D341Med (cell line): ENCODE data around the gene FRMPD2.

Experiments used
- DNase-seq: peaks from one replicate; pipeline ENCODE4 v3.0.0; 2012; ENCODE audit warnings: low spot score

Gene FRMPD2, protein sequence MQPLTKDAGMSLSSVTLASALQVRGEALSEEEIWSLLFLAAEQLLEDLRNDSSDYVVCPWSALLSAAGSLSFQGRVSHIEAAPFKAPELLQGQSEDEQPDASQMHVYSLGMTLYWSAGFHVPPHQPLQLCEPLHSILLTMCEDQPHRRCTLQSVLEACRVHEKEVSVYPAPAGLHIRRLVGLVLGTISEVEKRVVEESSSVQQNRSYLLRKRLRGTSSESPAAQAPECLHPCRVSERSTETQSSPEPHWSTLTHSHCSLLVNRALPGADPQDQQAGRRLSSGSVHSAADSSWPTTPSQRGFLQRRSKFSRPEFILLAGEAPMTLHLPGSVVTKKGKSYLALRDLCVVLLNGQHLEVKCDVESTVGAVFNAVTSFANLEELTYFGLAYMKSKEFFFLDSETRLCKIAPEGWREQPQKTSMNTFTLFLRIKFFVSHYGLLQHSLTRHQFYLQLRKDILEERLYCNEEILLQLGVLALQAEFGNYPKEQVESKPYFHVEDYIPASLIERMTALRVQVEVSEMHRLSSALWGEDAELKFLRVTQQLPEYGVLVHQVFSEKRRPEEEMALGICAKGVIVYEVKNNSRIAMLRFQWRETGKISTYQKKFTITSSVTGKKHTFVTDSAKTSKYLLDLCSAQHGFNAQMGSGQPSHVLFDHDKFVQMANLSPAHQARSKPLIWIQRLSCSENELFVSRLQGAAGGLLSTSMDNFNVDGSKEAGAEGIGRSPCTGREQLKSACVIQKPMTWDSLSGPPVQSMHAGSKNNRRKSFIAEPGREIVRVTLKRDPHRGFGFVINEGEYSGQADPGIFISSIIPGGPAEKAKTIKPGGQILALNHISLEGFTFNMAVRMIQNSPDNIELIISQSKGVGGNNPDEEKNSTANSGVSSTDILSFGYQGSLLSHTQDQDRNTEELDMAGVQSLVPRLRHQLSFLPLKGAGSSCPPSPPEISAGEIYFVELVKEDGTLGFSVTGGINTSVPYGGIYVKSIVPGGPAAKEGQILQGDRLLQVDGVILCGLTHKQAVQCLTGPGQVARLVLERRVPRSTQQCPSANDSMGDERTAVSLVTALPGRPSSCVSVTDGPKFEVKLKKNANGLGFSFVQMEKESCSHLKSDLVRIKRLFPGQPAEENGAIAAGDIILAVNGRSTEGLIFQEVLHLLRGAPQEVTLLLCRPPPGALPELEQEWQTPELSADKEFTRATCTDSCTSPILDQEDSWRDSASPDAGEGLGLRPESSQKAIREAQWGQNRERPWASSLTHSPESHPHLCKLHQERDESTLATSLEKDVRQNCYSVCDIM (N-terminal part only)

DNA sequence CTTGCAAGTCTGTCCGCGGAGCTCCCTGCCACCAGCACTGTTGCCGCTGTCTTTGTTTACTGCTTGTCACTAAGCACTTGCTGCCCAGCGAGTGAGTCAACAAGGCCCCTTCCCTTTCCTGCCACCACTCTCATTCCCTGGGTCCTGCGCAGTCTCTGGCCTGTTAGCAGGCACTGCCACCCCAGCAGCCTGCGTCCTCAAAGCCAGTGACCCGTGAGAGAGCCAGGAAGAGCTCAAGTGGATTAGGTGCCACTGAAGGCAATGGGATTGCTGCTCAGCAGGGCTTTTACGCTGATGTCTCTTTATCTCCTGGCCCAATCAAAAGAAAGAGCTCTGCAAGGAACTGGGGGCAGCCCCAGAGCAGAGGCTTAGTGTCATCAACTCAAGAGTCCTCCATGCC is at the start of gene FRMPD2:
TSS of gene FRMPD2 (minus strand) at position 61 of the 400 bp plus-strand sequence. CDS start 129 bp downstream, outside the sequence.
- peak; percentile 83 for DNase-seq

DNA sequence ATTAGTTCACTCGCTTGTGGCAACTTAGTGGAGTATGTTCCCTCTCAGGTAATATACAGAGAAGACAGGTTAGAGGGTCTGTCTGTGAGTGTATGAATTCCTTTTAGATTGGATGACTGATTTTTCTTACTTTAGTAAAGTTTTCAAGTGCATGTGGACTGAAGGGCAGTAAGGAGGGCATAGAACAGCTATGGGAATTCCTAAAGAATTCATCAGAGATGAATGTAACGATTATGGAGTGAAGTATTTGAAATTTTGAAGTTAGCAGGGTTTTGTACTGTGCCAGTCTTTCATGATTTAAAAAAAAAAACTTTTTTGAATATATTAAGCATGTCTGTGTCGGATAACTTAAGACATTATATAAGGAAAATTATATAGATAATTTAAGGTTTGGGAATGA is 47.5 kb upstream of the FRMPD2 start:
- DNase-seq: no peak

DNA sequence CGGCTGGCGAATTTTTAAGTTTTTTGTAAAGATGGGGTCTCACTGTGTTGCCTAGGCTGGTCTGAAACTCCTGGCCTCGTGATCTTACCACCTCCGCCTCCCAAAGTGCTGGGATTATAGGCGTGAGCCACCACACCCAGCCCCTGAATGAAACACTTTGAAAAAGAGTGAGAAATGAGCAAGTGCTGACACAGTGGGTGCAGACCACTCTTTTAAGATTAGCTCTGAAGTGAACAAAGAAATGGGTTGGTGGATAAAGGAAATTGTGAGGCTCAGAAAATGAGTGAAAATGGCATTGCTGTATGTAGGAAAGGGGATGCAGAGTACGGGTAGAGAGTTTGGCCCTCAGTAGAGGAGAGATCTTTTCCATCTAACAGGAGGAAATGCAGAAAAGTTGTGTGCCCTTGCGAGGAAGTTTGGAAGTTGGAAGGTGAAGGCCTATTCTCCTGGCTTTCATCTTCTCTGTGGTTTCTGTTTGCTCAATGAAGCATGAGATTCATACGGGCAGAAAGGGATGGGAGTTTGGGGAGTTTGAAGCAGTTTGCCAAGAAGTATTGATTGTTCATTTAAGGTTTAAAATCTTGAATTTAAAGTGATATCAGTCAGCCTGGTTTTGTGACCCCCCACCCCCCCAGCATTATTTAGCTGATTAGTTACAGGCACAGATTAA is 43.0 kb upstream of the FRMPD2 start:
- no peak for DNase-seq

DNA sequence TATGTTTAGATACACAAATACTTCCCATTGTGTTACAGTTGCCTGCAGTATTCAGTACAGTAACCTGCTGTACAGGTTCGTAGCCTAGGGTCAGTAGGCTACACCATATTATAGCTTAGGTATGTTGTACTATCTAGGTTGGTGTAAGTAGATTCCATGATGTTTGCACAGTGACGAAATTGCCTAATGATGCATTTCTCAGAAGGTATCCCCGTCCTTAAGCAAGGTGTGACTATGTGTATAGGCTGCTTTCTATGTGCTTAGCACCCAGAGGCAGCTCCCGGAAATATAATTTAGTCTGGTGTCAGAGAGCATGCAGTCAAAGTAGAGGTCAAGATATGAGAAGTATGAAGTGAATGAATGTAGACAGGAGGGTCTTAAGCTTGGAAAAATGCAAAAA is 41.7 kb upstream of the FRMPD2 start:
- DNase-seq: no peak

DNA sequence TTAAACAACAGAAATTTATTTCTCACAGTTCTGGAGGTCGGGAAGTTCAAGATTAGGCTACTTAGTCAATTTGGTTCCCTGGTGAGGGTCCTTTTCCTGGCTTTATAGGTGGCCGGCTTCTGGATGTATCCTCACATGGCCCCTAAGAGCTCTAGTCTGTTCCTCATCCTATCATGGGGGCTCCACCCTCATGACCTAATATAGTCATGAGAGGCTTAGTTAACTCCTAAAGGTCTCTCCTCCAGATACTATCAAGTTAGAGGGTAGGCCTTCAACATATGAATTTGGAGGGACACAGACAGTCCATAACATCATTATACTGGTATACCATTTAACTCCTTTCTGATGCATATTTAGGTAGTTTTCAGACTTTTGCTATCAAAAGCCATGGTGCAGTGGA is 39.6 kb upstream of the FRMPD2 start:
- DNase-seq: no peak

DNA sequence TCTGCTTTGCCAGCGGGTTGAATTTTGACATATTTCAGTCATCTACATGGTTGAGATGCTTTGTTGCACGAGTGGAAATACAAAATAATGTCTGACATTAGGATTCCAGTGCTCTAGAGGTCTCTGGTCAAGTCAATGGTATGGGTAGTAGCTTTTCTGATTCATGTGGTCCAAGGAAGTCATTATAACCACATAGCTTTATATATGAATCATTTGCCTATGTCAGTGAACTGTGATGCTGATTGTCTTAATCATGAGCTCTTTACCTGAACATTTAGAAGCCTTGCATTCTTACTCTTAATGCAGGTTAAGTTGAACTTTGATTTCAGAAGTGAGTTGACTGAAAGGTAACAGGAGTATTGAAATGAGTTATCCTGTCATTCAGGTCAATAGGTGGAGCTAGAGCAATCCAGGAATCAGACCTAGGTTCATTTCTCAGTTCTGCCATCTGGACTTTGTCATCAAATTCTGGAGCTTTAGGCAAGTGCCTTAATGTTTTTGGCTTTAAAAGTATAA is 35.3 kb upstream of the FRMPD2 start:
- DNase-seq: no peak

DNA sequence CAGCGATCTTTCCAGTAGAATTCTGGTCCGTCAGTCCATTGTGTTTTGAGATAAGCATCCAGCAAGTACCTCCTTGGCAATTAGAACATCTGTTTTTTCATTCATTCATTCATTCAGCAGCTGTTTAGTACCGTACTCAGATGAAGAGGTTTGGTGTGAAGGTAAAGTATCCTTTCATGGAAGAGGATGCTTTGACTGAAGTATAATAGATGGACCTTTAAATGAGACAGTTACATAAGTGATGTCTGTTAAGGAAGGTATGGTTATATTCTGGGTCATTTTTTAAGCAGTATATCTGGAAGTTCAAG is 33.2 kb upstream of the FRMPD2 start:
- DNase-seq: no peak

DNA sequence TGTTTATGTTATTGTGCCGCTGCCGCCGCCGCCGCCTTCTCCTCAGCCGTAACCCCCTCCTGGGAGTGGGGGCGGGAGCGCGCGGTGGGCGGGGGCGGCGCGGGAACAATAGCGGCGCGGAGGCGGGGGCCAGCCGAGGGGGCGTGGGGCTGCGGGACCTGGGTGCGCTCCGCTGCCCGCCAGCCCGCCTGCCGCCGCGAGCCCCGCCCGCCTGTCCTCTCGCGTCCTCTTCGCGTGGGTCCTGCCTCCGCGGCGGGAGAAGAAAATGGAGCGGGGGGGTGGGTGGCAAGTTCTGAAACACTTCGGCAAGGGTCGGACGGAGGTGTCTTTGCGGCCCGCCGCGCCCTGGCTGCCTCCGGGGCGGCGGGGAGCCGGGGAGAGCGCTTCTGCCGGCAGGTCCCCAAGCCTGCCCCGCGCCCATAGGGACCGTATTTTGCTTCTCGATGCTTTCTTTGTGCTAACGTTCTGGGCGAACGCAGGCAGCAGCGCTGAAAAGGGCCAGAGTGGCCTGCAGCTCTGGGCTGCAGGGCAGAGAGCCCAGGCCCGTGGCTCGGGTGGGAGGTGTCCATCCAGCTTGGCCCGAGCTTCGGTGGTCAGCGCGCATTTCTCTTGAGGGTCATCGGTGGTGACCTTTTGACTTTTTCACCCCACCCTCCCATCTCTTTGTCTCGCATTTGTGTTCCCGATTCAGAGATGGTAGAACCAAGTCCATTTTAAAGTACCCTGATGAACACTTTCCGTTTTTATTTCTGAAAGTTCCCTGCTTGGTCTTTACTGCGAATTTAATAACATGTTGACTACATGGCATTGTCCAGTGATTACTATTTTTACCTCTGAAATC is 32.6 kb upstream of the FRMPD2 start:
- peak; percentile 93 for DNase-seq

DNA sequence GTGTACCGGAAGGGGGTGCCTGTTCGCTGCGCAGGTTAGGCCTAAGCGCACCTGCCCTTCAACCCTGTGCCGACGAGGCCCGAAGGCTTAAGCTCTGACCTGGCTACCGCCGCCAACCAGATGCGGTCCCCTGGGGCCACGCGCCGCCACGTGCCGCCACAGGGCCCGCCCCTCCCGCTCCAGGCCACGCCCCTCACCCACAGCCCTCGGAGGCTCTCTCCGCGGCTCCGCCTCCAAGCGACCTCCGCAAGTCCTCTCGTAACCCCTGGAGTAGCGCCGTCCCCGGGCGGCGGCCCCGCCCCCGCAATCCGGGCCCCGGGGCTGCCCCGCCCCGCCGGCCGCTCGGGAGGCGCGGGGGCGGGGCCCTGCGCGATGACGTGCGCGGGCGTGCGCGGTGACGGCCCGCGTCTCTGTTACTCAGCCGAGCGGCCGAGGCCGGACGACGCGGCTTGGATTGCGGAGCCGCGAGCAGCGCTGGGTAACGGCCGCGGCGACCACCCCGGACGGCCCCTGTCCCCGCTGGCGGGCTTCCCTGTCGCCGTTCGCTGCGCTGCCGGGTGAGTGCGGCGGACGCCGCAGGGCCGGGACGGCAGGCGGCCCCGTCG is 31.9 kb upstream of the FRMPD2 start, which contains the start of gene MAPK8:
TSS of gene MAPK8 (plus strand) at position 413 of the 605 bp plus-strand sequence. CDS start 94,984 bp downstream, outside the sequence.
- DNase-seq: peak; percentile 100

DNA sequence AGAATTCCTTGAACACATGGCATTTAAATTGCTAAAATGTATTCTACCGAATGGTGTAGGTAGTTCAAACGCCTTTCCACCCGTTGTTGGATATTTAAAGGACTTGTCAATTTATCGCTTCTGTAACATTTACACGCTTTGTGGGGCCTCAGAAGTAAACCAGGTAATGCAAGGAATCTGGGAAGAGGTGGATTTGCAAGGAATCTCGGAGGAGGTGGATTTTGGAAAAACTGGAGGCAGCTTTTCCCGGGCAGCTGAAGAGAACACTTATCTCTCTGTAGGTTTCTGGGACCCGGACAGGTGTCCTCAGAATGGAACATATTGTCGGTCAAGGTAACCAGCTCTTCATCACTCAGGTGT is 31.4 kb upstream of the FRMPD2 start:
- no peak for DNase-seq

DNA sequence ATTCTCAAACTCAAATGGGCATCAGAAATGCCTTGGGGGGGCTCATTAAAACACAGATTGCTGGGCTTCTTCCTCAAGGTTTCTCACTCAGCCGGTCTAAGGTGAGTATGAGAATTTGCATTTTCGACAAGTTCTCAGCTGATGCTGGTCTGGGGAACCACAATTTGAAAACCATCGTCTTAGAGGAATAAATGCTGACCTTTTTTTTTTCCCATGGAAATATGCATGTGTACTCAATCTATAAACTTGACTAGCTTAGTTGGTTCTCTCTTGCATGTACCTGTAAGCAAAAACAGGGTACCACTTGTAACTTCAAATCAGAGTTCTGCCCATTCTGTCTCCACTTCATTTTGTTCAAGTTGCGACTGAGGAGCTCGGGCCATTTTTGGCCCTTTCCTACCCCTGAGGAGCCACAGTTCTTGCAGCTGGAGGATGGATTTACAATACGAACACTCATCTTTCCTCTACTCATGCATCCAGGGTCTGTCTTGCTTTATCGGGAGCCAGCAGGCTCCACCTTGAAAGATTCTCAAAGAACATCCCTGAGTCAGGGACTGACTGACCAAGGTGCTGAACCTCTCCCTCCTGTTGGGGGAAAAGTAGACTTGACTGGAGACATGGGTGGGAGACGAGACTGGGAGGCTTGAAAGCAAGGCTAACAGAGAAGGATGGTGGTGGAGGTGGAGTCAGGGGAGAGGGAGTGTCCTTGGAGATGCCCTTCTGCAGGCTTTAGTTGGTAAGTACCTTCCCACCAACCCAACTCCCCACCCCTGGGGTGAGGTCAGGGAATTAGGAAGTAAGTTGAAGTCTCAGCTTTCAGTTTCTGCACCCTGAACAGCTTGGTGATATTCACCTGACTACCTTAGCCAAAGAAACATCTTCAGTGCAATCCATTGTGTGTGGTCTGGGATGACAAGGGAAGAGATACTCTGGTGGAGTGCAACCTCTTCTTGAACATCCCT is 28.3 kb upstream of the FRMPD2 start:
- no peak for DNase-seq

DNA sequence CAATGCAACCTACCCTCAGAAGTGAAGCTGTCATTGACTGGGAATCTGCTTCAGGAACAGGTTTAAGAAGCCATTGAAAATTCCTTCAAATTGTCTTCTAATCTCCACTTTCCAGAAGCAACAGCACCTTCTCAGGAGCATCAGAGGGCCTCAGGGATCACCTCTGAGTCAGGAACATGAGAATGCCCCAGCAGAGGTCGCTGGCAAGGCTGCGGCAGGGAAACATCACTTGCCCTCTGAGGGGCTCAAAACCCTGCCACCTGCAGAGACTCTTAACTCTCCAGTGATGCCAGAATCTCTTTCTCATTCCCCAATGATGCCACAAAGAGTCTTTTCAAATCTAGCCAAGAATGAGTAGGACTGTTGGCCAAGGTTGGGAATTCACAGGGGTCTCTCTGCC is 26.1 kb upstream of the FRMPD2 start:
- DNase-seq: no peak

DNA sequence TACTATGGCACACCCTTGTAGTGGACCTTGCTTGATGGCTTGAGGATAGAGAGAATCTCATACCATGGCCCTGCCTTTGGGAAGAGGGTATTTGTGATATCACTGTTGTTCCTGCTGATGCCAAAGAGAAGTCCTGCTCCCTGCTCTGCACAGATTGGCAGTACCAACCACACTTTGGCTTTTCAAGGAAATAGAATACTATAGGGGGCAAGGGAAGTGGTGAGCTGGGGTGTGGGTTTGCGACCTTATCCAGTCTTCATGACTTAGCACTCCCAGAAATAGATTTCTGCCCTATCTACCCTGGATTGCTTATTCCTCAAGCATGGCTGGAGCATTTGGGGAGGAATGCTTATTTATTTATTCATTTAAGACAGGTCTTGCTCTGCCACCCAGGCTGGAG is 25.2 kb upstream of the FRMPD2 start:
- no peak for DNase-seq

DNA sequence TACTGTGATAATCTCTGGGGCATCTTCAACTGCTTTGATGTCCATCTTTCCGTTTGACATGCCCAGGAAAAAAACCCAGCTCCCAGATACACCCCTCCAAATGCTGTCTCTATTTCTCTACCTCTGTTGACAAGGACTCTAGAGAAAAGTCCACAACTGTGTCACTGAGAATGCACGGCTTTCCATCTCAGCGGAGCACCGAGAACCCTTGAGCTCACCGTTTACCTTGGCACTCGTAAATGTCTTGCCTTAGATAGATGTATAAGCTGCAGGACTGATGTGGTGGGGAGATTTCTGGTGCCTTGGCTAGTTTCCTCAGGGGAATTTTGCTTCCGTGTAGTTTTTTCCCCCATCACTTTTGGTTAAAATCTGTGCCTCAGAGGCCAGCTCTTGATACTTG is 24.6 kb upstream of the FRMPD2 start:
- DNase-seq: no peak

DNA sequence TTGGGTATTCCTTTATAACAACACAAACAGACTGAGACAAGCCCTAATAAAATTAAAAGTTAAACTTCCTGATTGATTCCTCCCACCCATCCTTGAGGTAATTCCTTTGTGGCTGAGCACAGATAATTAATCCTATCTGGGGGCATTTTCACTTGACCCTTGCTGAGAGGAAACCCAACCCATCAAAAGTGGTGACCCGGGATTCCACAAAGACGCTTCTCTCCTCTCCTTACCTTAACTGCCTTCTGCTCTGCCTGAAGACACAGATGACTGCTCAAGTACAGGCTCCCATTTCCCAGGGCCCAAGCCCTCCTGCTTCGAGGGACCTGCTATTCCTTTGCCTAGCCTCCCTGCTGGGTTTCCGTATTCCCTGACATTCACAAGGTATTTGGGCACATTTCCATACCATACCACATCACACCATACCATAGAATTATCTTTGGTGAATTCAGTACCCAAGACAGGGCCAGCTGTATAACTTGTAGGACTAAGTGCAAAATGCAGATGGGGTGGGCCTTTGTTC is 22.1 kb upstream of the FRMPD2 start:
- DNase-seq: no peak

DNA sequence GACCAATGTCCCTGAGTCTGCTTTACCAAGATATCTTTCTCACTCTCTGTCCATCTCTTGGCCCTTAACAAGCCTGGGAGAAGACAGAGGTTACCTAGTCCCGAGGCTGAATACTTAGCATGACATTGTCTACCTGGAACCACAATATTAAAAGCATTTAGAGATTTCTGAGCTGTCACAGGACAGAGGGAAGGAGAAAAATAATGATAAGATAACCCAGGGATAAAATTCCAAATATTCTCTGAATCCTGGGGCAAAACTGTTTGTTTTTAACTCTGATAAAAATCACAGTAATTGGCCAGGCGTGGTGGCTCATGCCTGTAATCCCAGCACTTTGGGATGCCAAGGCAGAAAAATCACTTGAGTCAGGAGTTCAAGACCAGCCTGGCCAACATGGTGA is 19.9 kb upstream of the FRMPD2 start:
- DNase-seq: no peak

DNA sequence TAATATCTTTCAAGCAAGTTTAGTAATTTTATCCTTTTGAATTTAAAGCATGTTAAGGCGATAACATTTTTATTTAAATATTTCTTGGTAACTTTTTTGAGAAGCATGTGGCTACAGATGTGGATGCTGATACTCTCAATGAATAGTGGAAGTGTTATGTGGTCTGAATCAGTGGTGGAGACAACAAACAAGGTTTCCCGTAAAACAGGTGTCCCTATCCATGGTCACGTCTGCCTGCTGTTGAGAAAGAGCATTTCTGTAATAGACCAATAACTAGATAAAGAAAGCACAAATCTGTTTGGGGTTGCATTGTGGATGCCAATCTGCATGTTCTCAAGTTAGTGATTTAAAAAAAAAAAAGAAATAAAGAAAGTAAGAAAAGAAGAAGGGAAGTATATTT is 18.1 kb upstream of the FRMPD2 start:
- DNase-seq: no peak

DNA sequence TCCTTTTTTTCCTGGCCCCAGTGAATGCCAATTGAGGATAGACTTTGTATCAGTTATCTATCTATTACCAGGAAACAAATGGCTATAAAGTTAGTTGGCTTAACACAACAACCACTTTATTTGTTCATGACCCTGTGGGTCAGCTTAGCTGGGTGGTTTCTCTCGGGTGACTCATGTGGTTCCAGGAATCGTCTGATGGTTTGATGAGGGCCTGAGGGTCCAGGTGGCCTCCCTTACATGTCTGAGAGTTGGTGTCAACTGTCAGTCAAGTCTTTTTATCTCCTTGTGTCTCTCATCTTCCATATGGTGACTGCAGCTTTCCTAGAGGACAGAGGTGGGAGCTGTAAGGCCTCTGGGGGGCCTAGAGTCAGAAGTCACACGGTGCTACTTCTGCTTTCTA is 16.7 kb upstream of the FRMPD2 start:
- DNase-seq: no peak

DNA sequence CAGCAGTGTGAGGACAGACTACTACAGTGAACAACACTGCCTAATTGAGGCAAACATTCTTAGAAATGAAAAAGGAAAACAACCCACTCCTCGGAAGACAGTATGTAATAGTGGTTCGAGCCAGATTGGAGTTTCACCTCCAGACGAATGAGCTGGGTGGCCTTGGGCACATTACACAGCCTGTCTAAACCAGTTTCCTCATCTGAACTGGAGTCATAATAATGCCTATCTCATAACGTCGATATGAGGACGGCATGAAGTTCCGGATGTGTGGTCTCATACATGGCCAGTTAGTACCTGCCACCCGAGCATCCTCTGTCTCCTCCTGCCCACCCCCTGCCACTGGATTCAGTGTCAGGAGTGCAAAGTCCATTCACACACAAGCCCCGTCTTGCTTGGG is 15.8 kb upstream of the FRMPD2 start:
- DNase-seq: no peak
